ENCODE measurements around the gene LRFN5.
A peak's percentile ranks its signal among the peaks of the same experiment; 100 is the strongest.

LRFN5 gene

GRCh38 chr14:41607304-41607775 lies 664 bp downstream of the LRFN5 start:
- Histone ChIP-seq H3K4me1 (ENCODE audit: control insufficient read depth, insufficient read depth, low read length) (no peaks in the 10 kb centered on the region), H3K4me3 (ENCODE audit: low read length) (peak overlapping the region; percentile 4), H3K27me3 (ENCODE audit: control insufficient read depth, insufficient read depth, low read length) (peaks cover 60% of the 10 kb centered on the region)

GRCh38 chr14:41607966-41608663 lies 1.4 kb downstream of the LRFN5 start:
- no peak overlapping the region for H3K9ac ChIP-seq (ENCODE audit: low read length)
- no peaks in the 10 kb centered on the region for H3K36me3 ChIP-seq (ENCODE audit: control insufficient read depth, insufficient read depth, low read length)
- H3K4me1 ChIP-seq (ENCODE audit: control insufficient read depth, insufficient read depth, low read length), result no peaks in the 10 kb centered on the region
- no peaks in the 10 kb centered on the region for H3K9me3 ChIP-seq (ENCODE audit: control insufficient read depth, low read length)
- H3K27me3 ChIP-seq (ENCODE audit: control insufficient read depth, insufficient read depth, low read length), result peaks cover 60% of the 10 kb centered on the region
- H3K4me3 ChIP-seq (ENCODE audit: low read length), result no peak overlapping the region

More at GRCh38 chr14:41607304-41607775, 664 bp downstream of the LRFN5 start:
- Histone ChIP-seq H3K9me3 (ENCODE audit: control insufficient read depth, low read length) (no peaks in the 10 kb centered on the region), H3K9ac (ENCODE audit: low read length) (no peak overlapping the region), H3K36me3 (ENCODE audit: control insufficient read depth, insufficient read depth, low read length) (no peaks in the 10 kb centered on the region)

- H3K9ac ChIP-seq (ENCODE audit: low read length), result no peak overlapping the region
- H3K4me1 ChIP-seq (ENCODE audit: control insufficient read depth, insufficient read depth, low read length), result no peaks in the 10 kb centered on the region
- peaks cover 60% of the 10 kb centered on the region for H3K27me3 ChIP-seq (ENCODE audit: control insufficient read depth, insufficient read depth, low read length)
- H3K9me3 ChIP-seq (ENCODE audit: control insufficient read depth, low read length), result no peaks in the 10 kb centered on the region
- H3K36me3 ChIP-seq (ENCODE audit: control insufficient read depth, insufficient read depth, low read length), result no peaks in the 10 kb centered on the region
- no peak overlapping the region for H3K4me3 ChIP-seq (ENCODE audit: low read length)
Measured at GRCh38 chr14:41608681-41609390, 2.2 kb downstream of the LRFN5 start.

GRCh38 chr14:41609704-41610183 lies 3.1 kb downstream of the LRFN5 start:
- H3K36me3 ChIP-seq (ENCODE audit: control insufficient read depth, insufficient read depth, low read length), result no peaks in the 10 kb centered on the region
- H3K9ac ChIP-seq (ENCODE audit: low read length), result no peak overlapping the region
- H3K9me3 ChIP-seq (ENCODE audit: control insufficient read depth, low read length), result no peaks in the 10 kb centered on the region
- H3K4me3 ChIP-seq (ENCODE audit: low read length), result no peak overlapping the region
- H3K4me1 ChIP-seq (ENCODE audit: control insufficient read depth, insufficient read depth, low read length), result no peaks in the 10 kb centered on the region
- peaks cover 58% of the 10 kb centered on the region for H3K27me3 ChIP-seq (ENCODE audit: control insufficient read depth, insufficient read depth, low read length)

- no peaks in the 10 kb centered on the region for H3K9me3 ChIP-seq (ENCODE audit: control insufficient read depth, low read length)
- H3K4me3 ChIP-seq (ENCODE audit: low read length), result no peak overlapping the region
Measured at GRCh38 chr14:41615011-41615595, 8.4 kb downstream of the LRFN5 start.

GRCh38 chr14:41623736-41624135 lies 17.1 kb downstream of the LRFN5 start:
- Histone ChIP-seq H3K4me1 (ENCODE audit: control insufficient read depth, insufficient read depth, low read length) (no peaks in the 10 kb centered on the region), H3K9ac (ENCODE audit: low read length) (no peak overlapping the region), H3K27me3 (ENCODE audit: control insufficient read depth, insufficient read depth, low read length) (no peaks in the 10 kb centered on the region), H3K9me3 (ENCODE audit: control insufficient read depth, low read length) (no peaks in the 10 kb centered on the region), H3K36me3 (ENCODE audit: control insufficient read depth, insufficient read depth, low read length) (no peaks in the 10 kb centered on the region), H3K4me3 (ENCODE audit: low read length) (no peak overlapping the region)

More at GRCh38 chr14:41615011-41615595, 8.4 kb downstream of the LRFN5 start:
- Histone ChIP-seq H3K4me1 (ENCODE audit: control insufficient read depth, insufficient read depth, low read length) (no peaks in the 10 kb centered on the region), H3K9ac (ENCODE audit: low read length) (no peak overlapping the region), H3K27me3 (ENCODE audit: control insufficient read depth, insufficient read depth, low read length) (peaks cover 5% of the 10 kb centered on the region), H3K36me3 (ENCODE audit: control insufficient read depth, insufficient read depth, low read length) (no peaks in the 10 kb centered on the region)

- Histone ChIP-seq H3K36me3 (ENCODE audit: control insufficient read depth, insufficient read depth, low read length) (no peaks in the 10 kb centered on the region), H3K4me1 (ENCODE audit: control insufficient read depth, insufficient read depth, low read length) (no peaks in the 10 kb centered on the region), H3K9me3 (ENCODE audit: control insufficient read depth, low read length) (no peaks in the 10 kb centered on the region), H3K4me3 (ENCODE audit: low read length) (no peak overlapping the region), H3K27me3 (ENCODE audit: control insufficient read depth, insufficient read depth, low read length) (no peaks in the 10 kb centered on the region), H3K9ac (ENCODE audit: low read length) (no peak overlapping the region)
Measured at GRCh38 chr14:41629876-41630275, 23.2 kb downstream of the LRFN5 start.

- H3K4me3 ChIP-seq (ENCODE audit: low read length), result no peak overlapping the region
- H3K4me1 ChIP-seq (ENCODE audit: control insufficient read depth, insufficient read depth, low read length), result no peaks in the 10 kb centered on the region
- H3K36me3 ChIP-seq (ENCODE audit: control insufficient read depth, insufficient read depth, low read length), result no peaks in the 10 kb centered on the region
- no peaks in the 10 kb centered on the region for H3K27me3 ChIP-seq (ENCODE audit: control insufficient read depth, insufficient read depth, low read length)
- no peaks in the 10 kb centered on the region for H3K9me3 ChIP-seq (ENCODE audit: control insufficient read depth, low read length)
- no peak overlapping the region for H3K9ac ChIP-seq (ENCODE audit: low read length)
Measured at GRCh38 chr14:41634286-41634685, 27.6 kb downstream of the LRFN5 start.

GRCh38 chr14:41636492-41637392 lies 30.1 kb downstream of the LRFN5 start:
- no peaks in the 10 kb centered on the region for H3K9me3 ChIP-seq (ENCODE audit: control insufficient read depth, low read length)
- H3K4me1 ChIP-seq (ENCODE audit: control insufficient read depth, insufficient read depth, low read length), result no peaks in the 10 kb centered on the region
- H3K27me3 ChIP-seq (ENCODE audit: control insufficient read depth, insufficient read depth, low read length), result no peaks in the 10 kb centered on the region
- H3K4me3 ChIP-seq (ENCODE audit: low read length), result no peak overlapping the region
- no peaks in the 10 kb centered on the region for H3K36me3 ChIP-seq (ENCODE audit: control insufficient read depth, insufficient read depth, low read length)
- H3K9ac ChIP-seq (ENCODE audit: low read length), result no peak overlapping the region

- Histone ChIP-seq H3K36me3 (ENCODE audit: control insufficient read depth, insufficient read depth, low read length) (no peaks in the 10 kb centered on the region), H3K9me3 (ENCODE audit: control insufficient read depth, low read length) (no peaks in the 10 kb centered on the region), H3K4me1 (ENCODE audit: control insufficient read depth, insufficient read depth, low read length) (no peaks in the 10 kb centered on the region), H3K9ac (ENCODE audit: low read length) (no peak overlapping the region), H3K4me3 (ENCODE audit: low read length) (no peak overlapping the region), H3K27me3 (ENCODE audit: control insufficient read depth, insufficient read depth, low read length) (no peaks in the 10 kb centered on the region)
Measured at GRCh38 chr14:41641690-41642089, 35.0 kb downstream of the LRFN5 start.

- H3K9ac ChIP-seq (ENCODE audit: low read length), result no peak overlapping the region
- no peaks in the 10 kb centered on the region for H3K9me3 ChIP-seq (ENCODE audit: control insufficient read depth, low read length)
- H3K4me1 ChIP-seq (ENCODE audit: control insufficient read depth, insufficient read depth, low read length), result no peaks in the 10 kb centered on the region
- H3K4me3 ChIP-seq (ENCODE audit: low read length), result no peak overlapping the region
- H3K27me3 ChIP-seq (ENCODE audit: control insufficient read depth, insufficient read depth, low read length), result no peaks in the 10 kb centered on the region
- H3K36me3 ChIP-seq (ENCODE audit: control insufficient read depth, insufficient read depth, low read length), result no peaks in the 10 kb centered on the region
Measured at GRCh38 chr14:41642367-41642766, 35.7 kb downstream of the LRFN5 start.
